Cardiac fibroblast (primary cell): ENCODE data around the gene MT1G.

Source experiments
- DNase-seq, 2 donors: peaks; one replicate each; pipeline versions ENCODE4 v3.0.0 to v3.0.0-alpha.2; 2010; ENCODE audit warnings: low read depth in 2 of 2
- H3K4me3 ChIP-seq, 2 donors: replicated peaks in 1 of 2; 1 replicate in 1 of 2; 2 replicates in 1 of 2; pipeline ENCODE4 v1.5.1; 2011; ENCODE audit warnings: low read depth in 2 of 2, low read length in 2 of 2, mild to moderate bottlenecking in 2 of 2, moderate library complexity in 1 of 2
- TF ChIP-seq, protein P1 (sequence below): IDR thresholded peaks from one replicate; pipeline ENCODE4 v1.5.1; 2011; ENCODE audit warnings: low read depth, mild to moderate bottlenecking, low read length, inconsistent platforms

The MT1G gene

DNA sequence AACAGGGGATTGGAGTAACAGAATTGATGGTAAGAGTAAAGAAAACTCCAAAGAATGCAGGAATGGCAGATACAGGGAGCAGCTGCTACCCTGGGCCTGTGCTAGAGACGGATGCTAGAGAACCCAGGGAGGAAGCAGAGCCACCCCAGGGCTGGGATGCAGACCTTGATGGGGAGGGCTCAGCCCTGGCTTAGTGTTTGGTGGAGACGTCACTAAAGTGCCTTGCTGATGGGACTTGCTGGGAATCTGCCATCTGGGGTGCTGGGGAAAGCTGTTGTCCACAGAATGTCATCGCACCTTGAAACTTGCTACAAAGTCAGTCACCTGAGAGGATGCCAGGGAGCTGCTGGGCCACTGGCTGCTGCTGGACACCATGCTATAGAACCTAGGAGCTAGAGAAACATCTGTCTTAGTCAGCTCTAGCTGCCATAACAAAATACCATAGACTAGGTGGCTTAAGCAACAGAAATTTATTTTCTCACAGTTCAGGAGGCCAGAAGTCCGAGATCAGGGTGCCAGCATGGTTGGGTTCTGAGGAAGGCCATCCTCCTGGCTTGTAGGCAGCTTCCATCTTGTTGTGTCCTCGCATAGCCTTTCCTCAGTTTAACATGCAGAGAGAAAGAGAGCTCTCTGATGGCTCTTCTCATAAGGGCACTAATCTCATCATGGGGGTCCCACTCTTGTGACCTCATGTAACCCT, 29.7 kb upstream of the MT1G start:
- no peak for DNase-seq
- H3K4me3 ChIP-seq, result no peak overlapping the region
- TF ChIP-seq, protein P1, sequence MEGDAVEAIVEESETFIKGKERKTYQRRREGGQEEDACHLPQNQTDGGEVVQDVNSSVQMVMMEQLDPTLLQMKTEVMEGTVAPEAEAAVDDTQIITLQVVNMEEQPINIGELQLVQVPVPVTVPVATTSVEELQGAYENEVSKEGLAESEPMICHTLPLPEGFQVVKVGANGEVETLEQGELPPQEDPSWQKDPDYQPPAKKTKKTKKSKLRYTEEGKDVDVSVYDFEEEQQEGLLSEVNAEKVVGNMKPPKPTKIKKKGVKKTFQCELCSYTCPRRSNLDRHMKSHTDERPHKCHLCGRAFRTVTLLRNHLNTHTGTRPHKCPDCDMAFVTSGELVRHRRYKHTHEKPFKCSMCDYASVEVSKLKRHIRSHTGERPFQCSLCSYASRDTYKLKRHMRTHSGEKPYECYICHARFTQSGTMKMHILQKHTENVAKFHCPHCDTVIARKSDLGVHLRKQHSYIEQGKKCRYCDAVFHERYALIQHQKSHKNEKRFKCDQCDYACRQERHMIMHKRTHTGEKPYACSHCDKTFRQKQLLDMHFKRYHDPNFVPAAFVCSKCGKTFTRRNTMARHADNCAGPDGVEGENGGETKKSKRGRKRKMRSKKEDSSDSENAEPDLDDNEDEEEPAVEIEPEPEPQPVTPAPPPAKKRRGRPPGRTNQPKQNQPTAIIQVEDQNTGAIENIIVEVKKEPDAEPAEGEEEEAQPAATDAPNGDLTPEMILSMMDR, result no peak

DNA sequence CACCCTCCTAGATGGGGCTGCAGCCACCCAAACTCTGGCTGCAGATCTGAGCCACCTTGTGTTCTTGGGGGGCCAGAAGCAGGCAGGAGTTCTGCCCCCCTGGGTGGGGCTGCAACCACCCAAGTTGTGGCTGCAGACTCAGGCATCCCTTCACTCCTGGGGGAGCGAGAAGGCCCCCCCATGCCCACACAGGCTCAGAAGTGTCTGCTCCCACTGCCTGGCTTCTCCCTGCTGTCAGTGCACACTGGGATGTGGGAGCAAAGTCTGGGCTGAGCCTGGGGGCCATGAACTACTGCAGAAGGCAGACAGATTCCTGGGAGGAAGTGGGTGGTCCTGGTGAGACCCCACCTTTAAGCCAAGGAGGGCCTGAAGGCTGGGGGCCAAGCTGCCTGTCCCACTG, 27.4 kb upstream of the MT1G start:
- H3K4me3 ChIP-seq, result no peak overlapping the region
- TF ChIP-seq, protein P1, result no peak
- DNase-seq, result no peak

DNA sequence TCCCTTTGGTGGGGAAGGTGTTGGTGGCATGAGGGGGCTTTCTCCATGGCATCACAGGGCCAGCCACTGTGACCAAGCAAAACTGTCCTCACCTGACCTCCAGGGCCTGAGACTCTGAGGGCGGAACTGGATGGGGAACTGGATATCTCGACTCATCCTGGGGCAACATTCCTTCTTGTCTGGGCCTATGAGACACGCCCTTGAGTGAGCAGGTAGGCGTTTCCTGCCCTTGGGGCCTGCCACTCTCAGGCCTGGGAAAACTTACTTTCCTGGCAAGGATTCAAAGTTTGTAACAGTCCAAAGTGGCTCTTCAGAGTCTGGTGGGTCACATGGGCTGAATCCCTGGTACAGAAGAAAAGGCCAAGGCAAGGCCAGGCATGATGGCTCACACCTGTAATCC, 24.0 kb upstream of the MT1G start:
- peak; percentile 39 to 53 for DNase-seq
- H3K4me3 ChIP-seq, result no peak overlapping the region
- TF ChIP-seq, protein P1, result no peak

DNA sequence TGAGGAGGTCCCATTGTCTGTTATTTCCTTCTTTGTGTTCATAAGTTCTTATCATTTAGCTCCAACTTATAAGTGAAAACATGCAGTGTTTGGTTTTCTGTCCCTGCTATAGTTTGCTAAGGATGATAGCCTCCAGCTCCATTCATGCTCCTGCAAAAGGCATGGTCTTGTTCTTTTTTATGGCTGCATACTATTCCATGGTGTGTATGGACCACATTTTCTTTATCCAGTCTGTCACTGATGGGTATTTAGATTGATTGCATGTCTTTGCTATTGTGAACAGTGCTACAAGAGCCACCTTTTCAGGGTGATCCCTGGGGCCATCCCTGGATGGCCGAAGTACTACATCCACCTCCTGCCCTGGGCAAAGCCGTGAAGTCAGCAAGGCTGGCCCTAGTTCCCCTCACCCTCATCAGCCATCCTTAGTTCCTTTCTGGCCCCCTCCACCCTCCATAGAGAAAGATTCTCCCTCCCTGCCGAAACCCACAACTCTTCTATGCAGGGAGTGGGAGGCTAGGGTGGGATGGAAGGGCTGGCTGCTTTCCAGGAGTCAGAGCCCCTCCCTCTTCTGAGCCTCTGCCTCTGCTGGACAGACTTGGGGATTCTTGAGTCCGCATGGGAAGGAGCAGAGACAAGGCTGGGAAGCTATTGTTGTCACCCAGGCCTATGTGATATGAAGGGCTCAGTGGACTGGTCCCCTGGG, 22.7 kb upstream of the MT1G start:
- TF ChIP-seq, protein P1, result no peak

DNA sequence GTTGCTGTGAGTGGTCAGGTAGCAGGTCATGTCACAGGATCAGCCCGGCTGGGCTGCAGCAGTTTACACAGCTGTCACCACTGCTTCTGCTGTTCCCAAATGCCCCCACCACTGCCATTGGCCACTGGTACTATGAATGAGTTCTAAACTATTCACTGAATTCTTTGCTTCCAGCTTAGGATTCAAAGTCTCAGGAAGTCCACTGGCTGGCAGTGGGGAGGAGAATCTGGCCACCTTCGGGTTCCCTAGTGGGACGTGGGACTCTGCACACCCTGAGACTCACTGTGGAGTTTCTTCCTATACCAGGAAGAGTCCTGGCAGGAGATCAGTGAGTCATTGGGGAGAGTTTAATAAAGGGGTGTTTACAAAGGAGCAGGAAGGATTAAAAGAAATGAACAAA, 21.3 kb upstream of the MT1G start:
- TF ChIP-seq, protein P1, result no peak
- DNase-seq, result peak in 1 of 2 donors; percentile 6
- no peak overlapping the region for H3K4me3 ChIP-seq

More for the DNA sequence above, 22.7 kb upstream of the MT1G start:
- no peak for DNase-seq
- H3K4me3 ChIP-seq, result no peak overlapping the region

DNA sequence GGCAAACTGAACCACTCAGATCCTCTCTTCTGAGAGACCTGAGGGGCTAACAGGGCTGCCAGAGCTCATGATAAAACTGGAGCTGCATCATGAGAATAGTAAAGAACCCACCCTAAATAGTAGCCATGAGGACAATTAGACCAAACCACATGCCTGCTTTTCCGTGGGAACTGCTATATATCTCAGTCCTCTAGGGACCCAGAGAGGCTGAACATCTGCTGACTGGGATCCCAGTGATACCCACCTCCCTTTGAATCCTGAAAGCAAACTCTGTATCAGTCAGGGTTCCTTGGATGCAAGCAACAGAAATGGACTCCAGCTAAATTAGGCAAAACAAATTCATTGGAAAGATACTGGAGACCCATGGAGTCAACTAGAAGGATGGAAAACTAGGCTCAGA, 20.9 kb upstream of the MT1G start:
- peak in 1 of 2 donors; percentile 16 for DNase-seq
- H3K4me3 ChIP-seq, result no peak overlapping the region
- TF ChIP-seq, protein P1, result no peak
